Measurements from ENCODE around the gene NRN1L.
"Not testable (repeated sequence)": the region's sequence is repeated elsewhere in the genome, so short reads cannot be mapped to it uniquely, and the experiment has no call there.

NRN1L gene

GRCh38 chr16:67861877-67862276, 22.8 kb upstream of the NRN1L start:
- no peak for DNase-seq

- DNase-seq = peak; percentile 70
These were observed 21.8 kb upstream of the NRN1L start for GRCh38 chr16:67862623-67863583.

GRCh38 chr16:67864044-67864443, 20.6 kb upstream of the NRN1L start:
- not testable (repeated sequence) for DNase-seq

GRCh38 chr16:67864594-67864993, 20.1 kb upstream of the NRN1L start:
- DNase-seq = no peak

GRCh38 chr16:67865318-67865717, 19.4 kb upstream of the NRN1L start:
- no peak for DNase-seq

GRCh38 chr16:67868290-67868689, 16.4 kb upstream of the NRN1L start:
- DNase-seq = no peak

- no peak for DNase-seq
These were observed 15.0 kb upstream of the NRN1L start for GRCh38 chr16:67869653-67870052.

- DNase-seq = no peak
These were observed 13.4 kb upstream of the NRN1L start for GRCh38 chr16:67871256-67871655.

GRCh38 chr16:67872131-67872630, 12.5 kb upstream of the NRN1L start:
- no peak for DNase-seq

- peak; percentile 83 for DNase-seq
These were observed 11.9 kb upstream of the NRN1L start, which contains the start of gene EDC4 for GRCh38 chr16:67872631-67873434. Gene EDC4, plus strand, starts transcription at chr16:67873052. Its CDS starts 210 bp downstream, at chr16:67873262.

GRCh38 chr16:67873435-67874370, 11.0 kb upstream of the NRN1L start:
- DNase-seq = no peak

- no peak for DNase-seq
These were observed 10.3 kb upstream of the NRN1L start for GRCh38 chr16:67874372-67874771.

GRCh38 chr16:67877064-67877463, 7.6 kb upstream of the NRN1L start:
- DNase-seq = no peak

GRCh38 chr16:67878232-67878631, 6.5 kb upstream of the NRN1L start:
- no peak for DNase-seq

- DNase-seq = no peak
These were observed 5.8 kb upstream of the NRN1L start for GRCh38 chr16:67878846-67879245.

GRCh38 chr16:67879462-67879861, 5.2 kb upstream of the NRN1L start:
- DNase-seq = no peak

- no peak for DNase-seq
These were observed 4.7 kb upstream of the NRN1L start for GRCh38 chr16:67879936-67880335.

- no peak for DNase-seq
These were observed 4.1 kb upstream of the NRN1L start for GRCh38 chr16:67880584-67880983.

GRCh38 chr16:67881621-67882161, 3.0 kb upstream of the NRN1L start:
- peak; percentile 65 for DNase-seq

- peak; percentile 85 for DNase-seq
These were observed 2.1 kb upstream of the NRN1L start for GRCh38 chr16:67882374-67883145.
